Astrocyte of the spinal cord (primary cell): Measurements from ENCODE around the gene GPALPP1.
"Not testable (repeated sequence)": the region's sequence is repeated elsewhere in the genome, so short reads cannot be mapped to it uniquely, and the experiment has no call there.

Experiments
- DNase-seq: peaks from one replicate; pipeline ENCODE4 v3.0.0; 2011; ENCODE audit warnings: low read depth, low spot score
- H3K4me3 ChIP-seq: 2 replicates; pipeline ENCODE4 v1.5.1; 2011; ENCODE audit warnings: low read depth, mild to moderate bottlenecking, low read length, moderate library complexity
- in situ Hi-C: cut with HindIII; loops from 2 replicates; pipeline ENCODE4 v1.10.0; 2017; ENCODE audit warnings: low sequenced_read_pairs
- TF ChIP-seq, protein P1 (sequence below): IDR thresholded peaks from 2 replicates; pipeline ENCODE4 v1.5.1; 2012; ENCODE audit warnings: low read depth, mild to moderate bottlenecking, low read length, inconsistent platforms

The GPALPP1 gene

DNA sequence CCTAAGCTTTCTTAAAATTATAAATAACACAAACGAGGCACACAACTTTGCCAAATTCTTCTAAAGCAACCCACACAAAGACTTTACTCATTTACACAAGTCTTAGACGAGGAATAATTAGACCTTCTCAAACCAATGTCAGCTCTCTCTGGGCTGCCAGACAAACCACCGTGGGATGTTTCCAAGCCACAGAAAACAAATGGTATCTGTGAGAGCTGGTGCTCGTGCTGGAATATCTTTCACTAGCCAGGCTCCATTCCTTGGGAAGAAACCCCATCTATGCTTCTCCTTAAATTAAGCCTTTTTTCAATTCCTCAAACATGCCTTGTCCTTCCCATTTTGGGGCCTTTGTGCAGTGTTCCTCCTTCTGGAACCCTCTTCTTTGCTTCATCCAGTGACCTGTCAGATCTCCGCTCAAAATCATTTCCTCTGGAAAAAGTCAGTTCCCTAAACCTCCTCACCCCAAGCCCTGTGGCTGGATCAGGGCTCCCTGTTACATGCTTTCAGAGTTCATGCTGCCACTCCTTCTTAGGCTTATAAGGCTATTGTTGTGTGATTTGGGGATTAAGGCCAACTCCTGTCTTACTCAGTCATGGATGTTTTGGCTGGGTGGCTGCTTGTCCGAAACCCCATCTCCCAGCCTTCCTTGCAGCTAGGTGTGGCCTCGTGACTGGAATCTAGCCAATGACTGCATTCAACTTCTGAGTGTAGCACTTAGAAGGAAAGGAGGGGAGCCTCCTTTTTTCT is 66.7 kb downstream of the GPALPP1 start:
- peak; percentile 64 for DNase-seq
- in situ Hi-C loops: no loop called here
- no peak overlapping the region for H3K4me3 ChIP-seq
- TF ChIP-seq, protein P1, sequence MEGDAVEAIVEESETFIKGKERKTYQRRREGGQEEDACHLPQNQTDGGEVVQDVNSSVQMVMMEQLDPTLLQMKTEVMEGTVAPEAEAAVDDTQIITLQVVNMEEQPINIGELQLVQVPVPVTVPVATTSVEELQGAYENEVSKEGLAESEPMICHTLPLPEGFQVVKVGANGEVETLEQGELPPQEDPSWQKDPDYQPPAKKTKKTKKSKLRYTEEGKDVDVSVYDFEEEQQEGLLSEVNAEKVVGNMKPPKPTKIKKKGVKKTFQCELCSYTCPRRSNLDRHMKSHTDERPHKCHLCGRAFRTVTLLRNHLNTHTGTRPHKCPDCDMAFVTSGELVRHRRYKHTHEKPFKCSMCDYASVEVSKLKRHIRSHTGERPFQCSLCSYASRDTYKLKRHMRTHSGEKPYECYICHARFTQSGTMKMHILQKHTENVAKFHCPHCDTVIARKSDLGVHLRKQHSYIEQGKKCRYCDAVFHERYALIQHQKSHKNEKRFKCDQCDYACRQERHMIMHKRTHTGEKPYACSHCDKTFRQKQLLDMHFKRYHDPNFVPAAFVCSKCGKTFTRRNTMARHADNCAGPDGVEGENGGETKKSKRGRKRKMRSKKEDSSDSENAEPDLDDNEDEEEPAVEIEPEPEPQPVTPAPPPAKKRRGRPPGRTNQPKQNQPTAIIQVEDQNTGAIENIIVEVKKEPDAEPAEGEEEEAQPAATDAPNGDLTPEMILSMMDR: no peak

DNA sequence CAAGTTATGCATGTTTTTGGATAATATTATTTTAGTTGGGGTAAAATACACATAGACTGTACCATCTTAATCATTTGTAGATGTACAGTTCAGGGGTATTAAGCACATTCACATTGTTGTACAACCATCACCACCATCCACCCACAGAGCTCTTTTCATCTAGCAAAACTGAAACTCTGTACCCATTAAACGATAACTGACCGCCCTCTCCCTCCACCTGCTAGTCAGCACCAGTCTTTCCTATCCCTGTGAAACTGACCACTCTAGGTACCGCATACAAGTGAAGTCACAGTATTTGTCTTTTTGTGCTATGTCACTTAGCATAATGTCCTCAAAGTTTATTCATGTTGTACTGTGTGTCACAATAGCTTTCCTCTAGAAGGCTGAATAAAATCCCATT is 70.7 kb downstream of the GPALPP1 start:
- in situ Hi-C loops: no loop called here
- H3K4me3 ChIP-seq: no peak overlapping the region
- DNase-seq: no peak
- TF ChIP-seq, protein P1: no peak

DNA sequence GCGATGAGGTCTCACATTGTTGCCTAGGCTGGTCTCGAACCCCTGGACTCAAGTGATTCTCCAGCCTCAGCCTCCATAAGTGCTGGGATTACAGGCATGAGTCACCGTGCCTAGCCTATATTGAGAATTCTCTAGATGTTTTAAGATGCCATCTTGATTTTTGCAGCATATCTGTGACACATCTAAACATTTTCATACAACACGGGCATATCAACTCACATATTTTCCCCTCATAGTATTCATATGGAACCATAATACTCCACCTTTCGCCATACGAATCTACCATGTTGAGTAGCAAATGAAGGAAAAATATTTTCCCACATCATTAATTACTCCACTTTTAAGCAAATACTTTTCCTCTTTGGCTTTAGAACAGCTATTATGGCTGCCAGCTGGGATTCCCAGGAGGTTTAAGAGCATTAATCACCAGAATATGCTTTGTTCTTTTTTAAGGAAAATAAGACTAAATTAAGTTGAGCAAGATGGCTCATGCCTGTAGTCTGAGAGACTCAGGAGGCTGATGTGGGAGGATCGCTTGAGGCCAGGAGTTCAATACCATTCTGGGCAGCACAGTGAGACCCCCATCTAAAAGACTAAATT is 74.0 kb downstream of the GPALPP1 start:
- DNase-seq: peak; percentile 55
- in situ Hi-C loops: no loop called here
- TF ChIP-seq, protein P1: no peak
- H3K4me3 ChIP-seq: no peak overlapping the region

DNA sequence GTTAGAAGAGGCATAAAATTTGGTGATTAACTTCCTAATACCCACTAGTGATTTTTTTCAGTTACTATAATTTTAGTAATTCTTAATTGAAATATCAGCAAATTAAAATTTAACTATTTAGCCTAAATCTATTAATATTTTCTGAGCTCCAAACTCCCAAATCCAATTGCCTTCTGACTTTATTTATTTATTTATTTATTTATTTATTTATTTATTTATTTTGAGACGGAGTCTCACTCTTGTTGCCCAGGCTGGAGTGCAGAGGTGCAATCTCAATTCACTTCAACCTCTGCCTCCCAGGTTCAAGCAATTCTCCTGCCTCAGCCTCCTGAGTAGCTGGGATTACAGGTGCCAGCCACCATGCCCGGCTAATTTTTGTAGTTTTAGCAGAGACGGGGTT is 74.6 kb downstream of the GPALPP1 start:
- DNase-seq, in situ Hi-C loops, H3K4me3 ChIP-seq: not testable (repeated sequence)

DNA sequence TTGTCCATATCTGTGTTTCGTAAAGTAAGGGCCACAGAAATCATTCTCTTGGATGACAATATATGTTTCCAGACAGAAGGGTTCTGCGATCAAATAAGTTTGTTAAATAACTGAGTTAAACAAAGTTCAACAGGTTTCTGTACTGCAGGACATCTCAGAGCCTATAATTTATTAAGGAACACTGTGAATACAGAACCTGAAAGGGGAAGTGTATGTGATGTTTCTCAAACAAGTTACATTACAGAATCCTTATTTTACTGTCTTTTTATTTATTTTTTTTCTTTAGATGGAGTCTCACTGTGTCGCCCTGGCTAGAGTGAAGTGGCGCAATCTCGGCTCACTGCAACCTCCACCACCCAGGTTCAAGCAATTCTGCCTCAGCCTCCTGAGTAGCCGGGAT is 75.6 kb downstream of the GPALPP1 start:
- in situ Hi-C loops: no loop called here
- DNase-seq: no peak
- TF ChIP-seq, protein P1: no peak
- no peak overlapping the region for H3K4me3 ChIP-seq

DNA sequence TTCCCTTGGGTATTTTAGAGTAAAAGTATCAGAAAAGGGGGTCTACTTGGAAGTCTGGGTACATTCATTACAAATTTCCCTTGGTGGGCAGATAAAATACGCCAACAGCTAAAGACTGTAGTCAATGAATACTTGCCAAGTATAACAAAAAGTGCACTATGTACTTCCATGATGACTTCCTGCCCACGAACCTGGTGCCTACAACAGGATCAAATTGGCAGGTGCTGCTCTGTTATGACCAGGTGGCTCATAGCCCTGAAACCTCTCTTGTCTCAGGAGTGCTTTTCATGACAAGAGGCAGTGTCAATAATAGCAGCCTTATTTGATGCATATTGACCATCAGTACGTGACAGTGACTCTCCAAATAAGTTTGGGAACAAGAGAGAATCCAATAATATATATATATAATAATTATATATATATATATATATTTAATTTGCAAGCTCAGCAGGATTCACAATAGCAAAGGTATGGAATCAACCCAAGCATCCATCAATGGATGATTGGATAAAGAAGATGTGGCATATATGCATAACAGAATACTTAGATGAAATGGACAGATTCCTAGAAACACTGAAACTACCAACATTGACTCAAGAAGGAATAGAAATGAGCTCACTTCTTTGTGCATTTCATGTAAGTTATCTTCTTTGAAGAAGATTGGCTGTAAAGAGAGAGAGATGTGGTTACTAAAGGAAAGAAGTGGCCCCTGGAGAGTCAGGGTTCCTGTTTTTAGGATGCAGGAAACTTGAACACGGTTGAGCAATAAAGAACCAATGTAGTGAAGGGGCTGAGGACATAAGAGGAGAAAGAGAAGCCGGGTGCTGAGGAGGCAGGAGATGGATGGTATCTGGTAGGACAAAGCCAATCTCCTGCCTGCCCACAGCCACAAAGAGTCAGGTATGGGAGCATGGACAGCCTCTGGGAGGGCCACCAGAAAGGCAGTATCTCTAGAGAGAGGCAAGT is 79.0 kb downstream of the GPALPP1 start:
- in situ Hi-C loops: no loop called here
- no peak for DNase-seq
- no peak overlapping the region for H3K4me3 ChIP-seq
- TF ChIP-seq, protein P1: no peak
